Measurements from ENCODE around the gene ANO8.

GRCh38 chr19:17341845-17342244 lies 7.2 kb upstream of the ANO8 start:
- TF ChIP-seq CTCF (IDR thresholded peaks at IDR 0.05) (no peak), POLR2A (IDR thresholded peaks at IDR 0.05) (no peak)
